Mucosa of descending colon (tissue), 3 donors: ENCODE data around the gene PID1. TPM values are rescaled to one million over a fixed set of nuclear protein-coding genes. Genes with fewer than 3 reads are reported as not detected.

ENCODE experiments used
- ATAC-seq: fragments of 200-7000 bp; cut with Tn5 transposase; one replicate; pipeline ENCODE4 v1.9.1; 2020; ENCODE audit warnings: mild to moderate bottlenecking, moderate library complexity
- DNase-seq, 3 donors: peaks; one replicate each; pipeline ENCODE4 v3.0.0-alpha.2; 2020
- H3K36me3 ChIP-seq: fragments of 200-600 bp; one replicate; pipeline ENCODE4 v1.8.0; 2021; ENCODE audit warnings: low read depth, mild to moderate bottlenecking
- H3K4me1 ChIP-seq: fragments of 200-600 bp; one replicate; pipeline ENCODE4 v1.8.0; 2021; ENCODE audit warnings: low read depth, mild to moderate bottlenecking
- H3K4me3 ChIP-seq: fragments of 200-600 bp; one replicate; pipeline ENCODE4 v1.8.0; 2021; ENCODE audit warnings: mild to moderate bottlenecking
- H3K9me3 ChIP-seq: fragments of 200-600 bp; one replicate; pipeline ENCODE4 v1.8.0; 2021; ENCODE audit warnings: mild to moderate bottlenecking
- CTCF ChIP-seq: fragments of 200-600 bp; IDR thresholded peaks from one replicate; pipeline ENCODE4 v1.8.0; 2022; ENCODE audit warnings: antibody characterized with exemption, mild to moderate bottlenecking
- intact Hi-C, 2 donors: fragments of 100-400 bp; cut with DNase I in 1 of 2; cut with micrococcal nuclease in 1 of 2; formaldehyde crosslinking; loops; one replicate each; pipeline versions ENCODE4 v1.11.0 to v1.11.1; 2022; cut with DNase I, micrococcal nuclease
- total RNA-seq, 3 donors: library from RNA; stranded (reverse); fragmentation: NEBNext Ultra II Directional in 2 of 3; extraction: Animal tissue kit (Norgen Biotek cat#: 25700) in 2 of 3; gene quantifications; one replicate each; pipeline versions ENCODE4 v1.2.1 to v1.2.4, GENCODE V29; 2021 to 2023
- donor health status: DM: no; HTN: no; CAD: no; lungs with moderate emphysema.
- donor health status: DM: no; HTN: no; CAD: no.
- donor health status: DM: no; HTN: yes; CAD: no.

Gene PID1
- total RNA-seq, 3 donors from 2014 or later: 49.3 to 60.8 (median 52.5) TPM

DNA sequence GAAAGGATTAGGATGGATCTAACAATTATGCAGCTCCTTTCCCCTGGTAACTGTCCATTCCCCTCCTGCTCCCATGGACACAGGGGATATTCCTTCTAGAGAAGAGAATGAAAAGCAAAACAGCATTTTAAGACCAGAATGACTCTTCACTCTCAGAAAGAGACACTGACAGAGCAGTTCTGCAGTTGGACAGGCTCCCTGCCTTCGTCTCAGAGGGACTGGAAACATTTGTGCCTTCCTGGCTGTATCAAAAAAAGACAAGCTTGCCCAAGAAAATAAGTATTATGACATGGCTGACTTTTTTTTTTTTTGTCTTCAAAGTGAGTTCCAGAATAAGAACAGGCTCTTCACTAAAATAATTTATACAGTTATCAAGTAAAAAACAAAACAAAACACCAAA lies 9.5 kb downstream of the PID1 start:
- intact Hi-C loops: no loop called here
- Histone ChIP-seq H3K4me3 (no peak overlapping the region), H3K36me3 (no peaks in the 10 kb centered on the region), H3K9me3 (peaks cover 5% of the 10 kb centered on the region), H3K4me1 (no peaks in the 10 kb centered on the region)
- no peak for TF ChIP-seq CTCF
- DNase-seq (no peak), ATAC-seq (no peak)

- Histone ChIP-seq H3K4me1 (no peaks in the 10 kb centered on the region), H3K9me3 (peaks cover 5% of the 10 kb centered on the region), H3K36me3 (no peaks in the 10 kb centered on the region), H3K4me3 (no peak overlapping the region)
- TF ChIP-seq CTCF: no peak
- intact Hi-C loops: no loop called here
- DNase-seq (no peak), ATAC-seq (no peak)
These were observed 10.0 kb downstream of the PID1 start for GRCh38 chr2:229261076-229261475.

DNA sequence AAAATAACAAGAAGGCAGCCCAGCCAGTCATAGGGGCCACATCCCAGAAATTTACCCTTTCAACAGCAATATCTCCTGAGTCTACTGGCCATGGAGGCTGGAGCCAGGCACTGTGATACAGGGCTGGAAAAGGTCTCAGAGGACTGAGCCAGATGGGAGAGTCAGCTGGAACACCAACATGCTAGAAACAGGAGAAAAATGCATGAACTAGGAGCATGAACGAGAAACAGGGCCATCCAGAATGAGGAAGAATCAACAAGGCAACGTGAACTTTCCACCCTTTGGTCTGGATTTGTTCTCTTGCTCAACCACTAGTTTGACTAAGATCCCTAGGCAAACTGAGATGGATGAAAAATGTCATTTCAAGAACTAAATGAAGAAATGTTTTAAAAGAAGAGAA lies 13.1 kb downstream of the PID1 start:
- ATAC-seq (no peak), DNase-seq (no peak)
- Histone ChIP-seq H3K36me3 (no peaks in the 10 kb centered on the region), H3K4me3 (no peak overlapping the region), H3K9me3 (peaks cover 5% of the 10 kb centered on the region), H3K4me1 (no peaks in the 10 kb centered on the region)
- no peak for TF ChIP-seq CTCF
- intact Hi-C loops: no loop called here

- no peaks in the 10 kb centered on the region for H3K4me1 ChIP-seq
These were observed 14.7 kb downstream of the PID1 start for GRCh38 chr2:229256376-229256775.

GRCh38 chr2:229254206-229254605 lies 16.9 kb downstream of the PID1 start:
- Histone ChIP-seq H3K4me1 (no peaks in the 10 kb centered on the region), H3K4me3 (no peak overlapping the region), H3K9me3 (no peaks in the 10 kb centered on the region), H3K36me3 (no peaks in the 10 kb centered on the region)
- ATAC-seq (no peak), DNase-seq (no peak)
- intact Hi-C loops: no loop called here
- TF ChIP-seq CTCF: no peak

More at GRCh38 chr2:229256376-229256775, 14.7 kb downstream of the PID1 start:
- no peak for TF ChIP-seq CTCF
- Histone ChIP-seq H3K9me3 (peaks cover 3% of the 10 kb centered on the region), H3K4me3 (no peak overlapping the region), H3K36me3 (no peaks in the 10 kb centered on the region)
- DNase-seq (no peak), ATAC-seq (no peak)
- intact Hi-C loops: no loop called here

DNA sequence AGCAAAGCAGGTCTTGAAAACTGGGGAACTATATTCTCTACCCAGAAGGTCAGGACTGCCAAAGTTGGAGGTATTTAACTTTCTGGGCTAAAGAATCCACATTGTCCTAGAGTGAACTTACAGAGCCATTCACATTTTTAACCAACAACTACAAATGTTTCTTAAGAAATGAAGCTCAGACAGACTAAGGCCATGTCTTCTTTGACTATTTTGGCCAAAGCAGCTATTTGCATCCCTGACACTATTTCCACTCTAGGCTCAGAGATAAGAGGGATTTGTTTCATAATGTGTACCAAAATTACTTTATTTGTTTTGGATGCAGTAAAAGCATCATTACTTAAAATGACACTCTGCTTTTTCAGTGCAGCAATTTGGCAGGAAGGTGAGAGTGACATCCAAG lies 18.1 kb downstream of the PID1 start:
- Histone ChIP-seq H3K4me3 (no peak overlapping the region), H3K4me1 (no peaks in the 10 kb centered on the region), H3K9me3 (no peaks in the 10 kb centered on the region), H3K36me3 (no peaks in the 10 kb centered on the region)
- TF ChIP-seq CTCF: no peak
- ATAC-seq (no peak), DNase-seq (no peak)
- intact Hi-C loops: no loop called here
